ENCODE results near the gene MKRN2. TPM values are rescaled to one million over a fixed set of nuclear protein-coding genes. Genes with fewer than 3 reads are reported as not detected.

The MKRN2 gene
- total RNA-seq, 1 experiment from 2014 or later = 27.9 TPM

GRCh38 chr3:12620305-12620704 lies 63.4 kb downstream of the MKRN2 start:
- POLR2A ChIA-PET = no interaction called here
- Histone ChIP-seq H3K27ac (ENCODE audit: low read depth, low read length) (no peak overlapping the region), H3K9me3 (ENCODE audit: control insufficient read depth in 1 of 2, insufficient read depth in 1 of 2, low read depth in 1 of 2, low read length in 2 of 2) (no peaks in the 10 kb centered on the region), H3K4me3 (replicated peaks in 1 of 2; ENCODE audit: low read depth in 1 of 2, low read length in 2 of 2) (no peak overlapping the region), H3K79me2 (ENCODE audit: insufficient read depth, low read length) (peaks cover 87% of the 10 kb centered on the region), H3K9me2 (ENCODE audit: insufficient read depth) (no peaks in the 10 kb centered on the region), H3K36me3 (ENCODE audit: control insufficient read depth in 1 of 2, insufficient read depth in 2 of 2, low read length in 2 of 2) (peaks cover 0 to 15% of the 10 kb centered on the region in 2 experiments; a peak in 1 of 4 replicates), H3K4me2 (ENCODE audit: low read length) (no peak overlapping the region), H3K9ac (ENCODE audit: low read length) (no peak overlapping the region), H3K4me1 (ENCODE audit: control insufficient read depth in 1 of 2, insufficient read depth in 2 of 2, low read length in 2 of 2) (no peaks in the 10 kb centered on the region), H2AFZ (ENCODE audit: low read depth, low read length, poor library complexity, severe bottlenecking) (no peak overlapping the region), H3K27me3 (ENCODE audit: insufficient read depth, low read length) (no peaks in the 10 kb centered on the region), H4K20me1 (ENCODE audit: insufficient read depth) (peaks cover 8% of the 10 kb centered on the region; the same call in 1 of the 2 replicates)
- CTCF ChIA-PET = no interaction called here
- TF ChIP-seq TCF7L2 (IDR thresholded peaks at IDR 0.05; ENCODE audit: borderline replicate concordance, extremely low read depth, insufficient read depth, insufficient read length) = no peak
- TF ChIP-seq REST (IDR thresholded peaks at IDR 0.05; ENCODE audit: low read depth) = no peak
- TF ChIP-seq ZBTB33 (IDR thresholded peaks at IDR 0.05; ENCODE audit: extremely low read depth, insufficient replicate concordance, low read length) = no peak
- no peak for TF ChIP-seq EZH2 (IDR thresholded peaks at IDR 0.05)
- TF ChIP-seq CEBPB (IDR thresholded peaks at IDR 0.05; ENCODE audit: low read depth) = no peak
- TF ChIP-seq EZH2phosphoT487 (IDR thresholded peaks at IDR 0.05; ENCODE audit: borderline replicate concordance) = no peak
- TF ChIP-seq RAD21 (IDR thresholded peaks at IDR 0.05; ENCODE audit: low read depth) = no peak
- no peak for TF ChIP-seq SRF (IDR thresholded peaks at IDR 0.05; ENCODE audit: low read depth)
- no peak for TF ChIP-seq FOSL1 (IDR thresholded peaks at IDR 0.05; ENCODE audit: low read depth)
- no peak for TF ChIP-seq SP1 (IDR thresholded peaks at IDR 0.05; ENCODE audit: low read depth)
- TF ChIP-seq ZNF274 (IDR thresholded peaks at IDR 0.05; ENCODE audit: low read depth, low read length) = no peak
- no peak for TF ChIP-seq ELF1 (IDR thresholded peaks at IDR 0.05; ENCODE audit: borderline replicate concordance, low read depth)
- TF ChIP-seq POLR2AphosphoS5 (IDR thresholded peaks at IDR 0.05; ENCODE audit: low read depth, low read length) = no peak
- TF ChIP-seq SIN3A (IDR thresholded peaks at IDR 0.05; ENCODE audit: low read depth) = no peak
- TF ChIP-seq JUND (IDR thresholded peaks at IDR 0.05) = no peak
- no peak for TF ChIP-seq MAX (IDR thresholded peaks at IDR 0.05)
- BruUV-seq (replicated peaks) = no TSS peak
- DNase-seq (ENCODE audit: low read depth, low spot score) (no peak), ATAC-seq (no peak)
- RAD21 ChIA-PET (ENCODE audit: low non-redundant PET in 1 of 2, low total read pairs in 2 of 2, uncharacterized antibody in 2 of 2, unreplicated experiment in 2 of 2) = interaction anchor here in 1 of 2 experiments (0.6 kb wide), 1 partner anchor 15 kb away, joined by 5 read pairs; no protein-coding TSS in a partner anchor
- intact Hi-C loops (cut with micrococcal nuclease) = no loop called here

Data from HCT116 (cell line).